Thoracic aorta (tissue), 2 donors: ENCODE measurements around the gene SLC2A5. TPM values are rescaled to one million over a fixed set of nuclear protein-coding genes. Genes with fewer than 3 reads are reported as not detected.
"Not testable (repeated sequence)": the region's sequence is repeated elsewhere in the genome, so short reads cannot be mapped to it uniquely, and the experiment has no call there.

Source experiments
- ATAC-seq: fragments of 150-250 bp; one replicate; pipeline ENCODE4 v1.8.0; 2017; ENCODE audit warnings: low read depth; ENCODE audit not compliant: insufficient number of reproducible peaks, low FRiP score
- DNase-seq: peaks from one replicate; pipeline ENCODE4 v3.0.0-alpha.2; 2020; ENCODE audit warnings: low spot score
- H3K27ac ChIP-seq, 2 donors: fragments of 200-600 bp; sonication (generic); 1 replicate in 1 of 2; 2 replicates in 1 of 2; pipeline ENCODE4 v1.5.1; 2016; ENCODE audit warnings: mild to moderate bottlenecking in 2 of 2, moderate library complexity in 2 of 2
- H3K27me3 ChIP-seq: fragments of 200-600 bp; sonication (generic); replicated peaks from 2 replicates; pipeline ENCODE4 v1.6.0; 2016; ENCODE audit warnings: mild to moderate bottlenecking; ENCODE audit not compliant: insufficient read depth
- H3K36me3 ChIP-seq: fragments of 200-600 bp; sonication (generic); one replicate; pipeline ENCODE4 v1.5.1; 2016
- H3K4me1 ChIP-seq, 2 donors: fragments of 200-600 bp; sonication (generic); 1 replicate in 1 of 2; 2 replicates in 1 of 2; pipeline versions ENCODE4 v1.5.1 to v1.6.0; 2016; ENCODE audit warnings: low read depth in 2 of 2, mild to moderate bottlenecking in 1 of 2; ENCODE audit not compliant: control insufficient read depth in 1 of 2
- H3K4me3 ChIP-seq: fragments of 200-600 bp; sonication (generic); 2 replicates; pipeline ENCODE4 v1.5.1; 2016; ENCODE audit warnings: mild to moderate bottlenecking
- H3K9me3 ChIP-seq: fragments of 200-600 bp; sonication (generic); 2 replicates; pipeline ENCODE4 v1.5.1; 2016
- total RNA-seq, 2 donors: library from RNA; depleted of rRNA; stranded (reverse); fragments of >200 nt; gene quantifications; one replicate each; pipeline versions ENCODE4 v1.1.0 to v1.2.3, GENCODE V29; 2016
- TF ChIP-seq, protein P1 (sequence below): fragments of 200-600 bp; sonication (generic); IDR thresholded peaks from one replicate; pipeline ENCODE4 v1.5.1; 2019; ENCODE audit warnings: antibody characterized with exemption

Gene SLC2A5
- total RNA-seq, 2 donors from 2014 or later, result 3.9 to 14.7 TPM

DNA sequence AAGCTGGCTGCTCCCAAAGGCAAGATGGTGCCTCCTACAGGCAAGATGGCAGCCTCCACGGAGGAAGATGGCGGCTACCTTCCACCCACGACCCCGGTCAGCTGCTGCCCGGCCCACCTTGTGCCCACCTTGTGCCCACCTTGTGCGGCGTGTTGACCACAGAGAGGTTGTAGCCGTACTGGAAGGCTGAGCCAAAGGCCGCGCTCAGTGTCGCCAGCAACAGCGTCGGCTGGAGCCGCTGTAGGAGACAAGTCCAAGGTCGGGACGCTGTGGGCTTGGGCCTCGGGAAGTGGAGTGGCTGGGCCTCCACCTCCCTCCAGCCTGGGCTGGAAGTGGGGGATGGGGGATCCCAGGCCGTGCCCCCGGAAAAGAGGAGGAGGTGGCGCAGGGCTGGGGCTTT lies 44.6 kb downstream of the SLC2A5 start:
- ATAC-seq, result no peak
- Histone ChIP-seq H3K4me1 (no peaks in the 10 kb centered on the region), H3K27ac (no peak overlapping the region), H3K9me3 (no peaks in the 10 kb centered on the region), H3K4me3 (no peak overlapping the region), H3K36me3 (no peaks in the 10 kb centered on the region), H3K27me3 (no peaks in the 10 kb centered on the region)
- DNase-seq, result no peak
- TF ChIP-seq, protein P1, sequence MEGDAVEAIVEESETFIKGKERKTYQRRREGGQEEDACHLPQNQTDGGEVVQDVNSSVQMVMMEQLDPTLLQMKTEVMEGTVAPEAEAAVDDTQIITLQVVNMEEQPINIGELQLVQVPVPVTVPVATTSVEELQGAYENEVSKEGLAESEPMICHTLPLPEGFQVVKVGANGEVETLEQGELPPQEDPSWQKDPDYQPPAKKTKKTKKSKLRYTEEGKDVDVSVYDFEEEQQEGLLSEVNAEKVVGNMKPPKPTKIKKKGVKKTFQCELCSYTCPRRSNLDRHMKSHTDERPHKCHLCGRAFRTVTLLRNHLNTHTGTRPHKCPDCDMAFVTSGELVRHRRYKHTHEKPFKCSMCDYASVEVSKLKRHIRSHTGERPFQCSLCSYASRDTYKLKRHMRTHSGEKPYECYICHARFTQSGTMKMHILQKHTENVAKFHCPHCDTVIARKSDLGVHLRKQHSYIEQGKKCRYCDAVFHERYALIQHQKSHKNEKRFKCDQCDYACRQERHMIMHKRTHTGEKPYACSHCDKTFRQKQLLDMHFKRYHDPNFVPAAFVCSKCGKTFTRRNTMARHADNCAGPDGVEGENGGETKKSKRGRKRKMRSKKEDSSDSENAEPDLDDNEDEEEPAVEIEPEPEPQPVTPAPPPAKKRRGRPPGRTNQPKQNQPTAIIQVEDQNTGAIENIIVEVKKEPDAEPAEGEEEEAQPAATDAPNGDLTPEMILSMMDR, result no peak

DNA sequence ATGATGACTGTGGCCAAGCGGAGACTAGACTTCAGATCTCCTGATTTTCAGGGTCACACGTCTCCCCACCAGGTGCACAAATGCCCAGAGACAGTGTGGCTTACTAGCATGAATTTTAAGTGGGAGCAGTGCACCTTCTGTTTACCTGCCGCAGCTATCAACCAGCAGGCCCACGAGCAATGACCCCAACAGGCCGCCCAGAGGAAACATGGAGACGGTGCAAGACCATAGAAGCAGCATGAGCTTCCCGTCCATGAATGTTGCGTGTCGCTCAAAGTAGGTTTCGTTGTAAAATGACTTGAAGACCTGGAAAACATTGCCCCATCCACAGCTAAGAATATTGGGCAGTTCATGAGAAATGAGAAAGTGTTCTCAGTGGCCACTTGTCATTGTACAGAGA lies 46.7 kb downstream of the SLC2A5 start:
- no peak for ATAC-seq

DNA sequence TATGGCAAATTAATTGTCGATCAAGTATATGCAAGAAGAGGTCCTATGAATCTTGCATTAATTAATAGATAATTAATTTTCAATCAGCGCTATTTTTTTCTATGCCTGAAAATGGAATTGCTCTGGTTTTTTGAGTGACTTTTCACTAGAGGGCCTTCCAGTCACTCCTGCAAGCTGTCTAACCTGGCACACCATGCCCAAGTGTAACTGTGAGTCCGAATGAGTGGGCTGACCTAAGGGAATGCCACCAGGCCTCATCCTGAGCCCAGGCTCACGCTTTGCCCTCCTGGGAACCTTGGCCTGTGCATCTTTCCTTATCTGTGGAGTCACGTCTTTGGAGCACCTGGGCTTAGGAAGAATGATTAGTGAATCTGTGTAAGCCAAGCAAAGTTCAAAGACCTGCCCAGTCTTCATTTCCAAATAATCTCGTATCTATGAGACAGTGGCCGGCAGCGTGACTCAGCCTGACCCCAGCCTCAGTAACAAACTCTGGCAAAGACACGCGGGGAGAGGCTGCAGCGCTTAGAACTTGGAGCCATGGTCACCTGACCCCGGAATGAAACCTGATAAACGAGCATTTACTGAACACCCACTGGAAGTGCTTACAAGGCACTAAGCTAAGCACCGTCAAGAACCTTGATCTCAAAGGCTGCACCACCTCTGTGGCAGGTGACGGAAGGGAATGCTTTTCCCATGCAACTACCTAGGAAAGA lies 47.3 kb downstream of the SLC2A5 start:
- DNase-seq, H3K27ac ChIP-seq, H3K4me3 ChIP-seq, H3K27me3 ChIP-seq, H3K36me3 ChIP-seq, H3K9me3 ChIP-seq, H3K4me1 ChIP-seq, ATAC-seq: not testable (repeated sequence)

More for the DNA sequence above, 46.7 kb downstream of the SLC2A5 start:
- Histone ChIP-seq H3K27me3 (no peaks in the 10 kb centered on the region), H3K36me3 (no peaks in the 10 kb centered on the region), H3K27ac (no peak overlapping the region), H3K4me1 (no peaks in the 10 kb centered on the region), H3K4me3 (no peak overlapping the region), H3K9me3 (no peaks in the 10 kb centered on the region)
- DNase-seq, result no peak
- TF ChIP-seq, protein P1, result no peak

DNA sequence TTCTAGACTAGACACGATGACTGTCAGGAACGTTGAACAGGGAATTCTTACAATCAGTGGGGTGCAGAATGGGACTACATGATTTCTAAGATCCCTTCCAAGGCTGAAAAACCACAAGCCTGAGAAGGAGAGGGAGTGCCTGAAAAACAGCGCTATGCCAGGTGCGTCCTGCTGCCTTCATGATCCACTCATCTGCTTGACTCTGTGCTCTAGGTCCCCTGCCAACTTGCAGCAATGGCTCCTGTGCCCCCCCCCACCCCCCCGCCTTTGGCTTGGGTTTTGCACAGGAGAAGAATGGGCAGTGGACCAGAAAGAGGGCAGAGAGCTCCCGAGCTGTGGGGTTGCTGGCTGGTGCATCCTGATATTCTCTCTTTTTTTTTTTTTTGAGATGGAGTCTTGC lies 49.1 kb downstream of the SLC2A5 start:
- H3K4me3 ChIP-seq, result no peak overlapping the region
- ATAC-seq (no peak), DNase-seq (no peak)
- H3K27ac ChIP-seq, result no peak overlapping the region
- H3K27me3 ChIP-seq, result no peaks in the 10 kb centered on the region
- H3K4me1 ChIP-seq, result no peaks in the 10 kb centered on the region
- TF ChIP-seq, protein P1, result no peak
- H3K9me3 ChIP-seq, result no peaks in the 10 kb centered on the region
- H3K36me3 ChIP-seq, result no peaks in the 10 kb centered on the region

DNA sequence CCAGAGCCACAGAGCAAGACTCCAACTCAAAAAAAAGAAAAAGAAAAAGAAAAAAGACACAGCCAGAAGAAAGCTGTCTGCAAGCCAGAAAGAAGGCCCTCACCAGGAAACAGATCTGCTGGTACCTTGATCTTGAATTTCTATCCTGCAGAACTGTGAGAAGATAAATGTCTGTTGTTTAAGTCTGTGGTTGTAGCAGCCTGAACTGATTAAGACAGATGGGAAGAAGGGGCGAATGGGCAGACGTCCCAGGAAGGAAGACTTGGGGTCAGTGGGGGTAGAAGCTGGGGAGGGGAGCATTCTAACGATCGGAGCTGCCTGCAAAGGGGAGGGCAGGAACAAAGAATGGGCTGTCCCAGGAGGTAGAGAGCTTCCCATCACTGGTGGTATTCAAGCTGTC lies 49.5 kb downstream of the SLC2A5 start:
- Histone ChIP-seq H3K4me3 (no peak overlapping the region), H3K27me3 (no peaks in the 10 kb centered on the region), H3K27ac (no peak overlapping the region), H3K36me3 (no peaks in the 10 kb centered on the region), H3K4me1 (no peaks in the 10 kb centered on the region), H3K9me3 (no peaks in the 10 kb centered on the region)
- TF ChIP-seq, protein P1, result no peak
- ATAC-seq, result no peak
- no peak for DNase-seq

DNA sequence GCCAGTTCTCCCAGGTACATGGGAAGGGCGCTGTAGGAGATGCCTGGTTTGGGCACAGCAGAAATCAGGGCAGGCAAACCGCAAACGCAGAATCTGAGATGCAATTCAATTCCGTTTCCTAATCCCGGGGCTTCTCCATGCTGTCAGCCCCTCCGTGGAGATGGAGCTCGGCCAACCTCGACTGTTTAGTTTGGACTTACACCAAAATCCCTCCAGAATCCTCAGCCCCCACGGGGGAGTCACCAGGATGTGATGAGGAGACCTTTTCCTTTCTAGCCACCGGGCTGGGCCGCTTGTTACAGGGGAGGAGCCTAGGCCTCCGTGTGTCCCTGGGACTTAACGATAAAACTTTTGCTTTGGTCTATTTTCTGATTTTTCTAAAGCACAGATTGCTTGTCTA lies 51.1 kb downstream of the SLC2A5 start:
- Histone ChIP-seq H3K9me3 (no peaks in the 10 kb centered on the region), H3K4me1 (no peaks in the 10 kb centered on the region), H3K36me3 (no peaks in the 10 kb centered on the region), H3K4me3 (no peak overlapping the region), H3K27me3 (no peaks in the 10 kb centered on the region), H3K27ac (no peak overlapping the region)
- DNase-seq, result no peak
- TF ChIP-seq, protein P1, result no peak
- no peak for ATAC-seq
